ENCODE data around the gene CLK4.

DNA sequence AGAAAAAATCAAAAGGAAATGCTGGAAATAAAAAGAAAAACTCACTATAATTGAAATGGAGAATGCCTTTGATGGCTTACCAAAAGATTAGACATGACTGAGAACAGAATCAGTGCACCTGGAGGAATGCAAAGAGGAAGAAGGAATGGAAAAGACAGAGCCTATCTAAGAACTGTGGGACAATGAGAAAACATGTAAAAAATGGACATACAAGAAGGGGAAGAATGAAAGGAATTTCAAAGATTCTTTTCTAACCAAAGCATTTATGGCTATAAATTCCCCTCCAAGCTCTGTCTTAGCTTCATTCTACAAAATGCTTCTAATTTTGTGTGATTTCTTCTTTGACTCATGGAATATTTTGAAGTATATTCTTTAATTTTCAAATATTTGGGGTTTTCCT lies 47.5 kb upstream of the CLK4 start:
- TF ChIP-seq, protein P1, sequence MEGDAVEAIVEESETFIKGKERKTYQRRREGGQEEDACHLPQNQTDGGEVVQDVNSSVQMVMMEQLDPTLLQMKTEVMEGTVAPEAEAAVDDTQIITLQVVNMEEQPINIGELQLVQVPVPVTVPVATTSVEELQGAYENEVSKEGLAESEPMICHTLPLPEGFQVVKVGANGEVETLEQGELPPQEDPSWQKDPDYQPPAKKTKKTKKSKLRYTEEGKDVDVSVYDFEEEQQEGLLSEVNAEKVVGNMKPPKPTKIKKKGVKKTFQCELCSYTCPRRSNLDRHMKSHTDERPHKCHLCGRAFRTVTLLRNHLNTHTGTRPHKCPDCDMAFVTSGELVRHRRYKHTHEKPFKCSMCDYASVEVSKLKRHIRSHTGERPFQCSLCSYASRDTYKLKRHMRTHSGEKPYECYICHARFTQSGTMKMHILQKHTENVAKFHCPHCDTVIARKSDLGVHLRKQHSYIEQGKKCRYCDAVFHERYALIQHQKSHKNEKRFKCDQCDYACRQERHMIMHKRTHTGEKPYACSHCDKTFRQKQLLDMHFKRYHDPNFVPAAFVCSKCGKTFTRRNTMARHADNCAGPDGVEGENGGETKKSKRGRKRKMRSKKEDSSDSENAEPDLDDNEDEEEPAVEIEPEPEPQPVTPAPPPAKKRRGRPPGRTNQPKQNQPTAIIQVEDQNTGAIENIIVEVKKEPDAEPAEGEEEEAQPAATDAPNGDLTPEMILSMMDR (IDR thresholded peaks at IDR 0.05), result no peak
- TF ChIP-seq POLR2A (IDR thresholded peaks at IDR 0.05) (no peak), EP300 (IDR thresholded peaks at IDR 0.05) (no peak)

Measured in tibial nerve (tissue), 4 donors.